Aorta (tissue), 5 donors: ENCODE measurements around the gene PSMD12. TPM values are rescaled to one million over a fixed set of nuclear protein-coding genes. Genes with fewer than 3 reads are reported as not detected.
"Not testable (repeated sequence)": the region's sequence is repeated elsewhere in the genome, so short reads cannot be mapped to it uniquely, and the experiment has no call there.

Experiments used
- ATAC-seq: fragments of 200-7000 bp; cut with Tn5 transposase; one replicate; pipeline ENCODE4 v1.9.1; 2022; ENCODE audit warnings: moderate library complexity; ENCODE audit not compliant: low FRiP score
- DNase-seq, 2 donors: peaks; one replicate each; pipeline ENCODE4 v3.0.0-alpha.2; 2020
- H3K27ac ChIP-seq, 2 donors: one replicate each; pipeline ENCODE4 v1.5.1; 2013; ENCODE audit warnings: low read length in 2 of 2, mild to moderate bottlenecking in 2 of 2, moderate library complexity in 2 of 2, control low read depth in 1 of 2, inconsistent platforms in 1 of 2, low read depth in 1 of 2
- H3K27me3 ChIP-seq, 2 donors: one replicate each; pipeline ENCODE4 v1.6.1; 2013; ENCODE audit warnings: control low read depth in 1 of 2, low read length in 1 of 2, mild to moderate bottlenecking in 1 of 2, moderate library complexity in 1 of 2; ENCODE audit not compliant: insufficient read depth in 2 of 2, control insufficient read depth in 1 of 2
- H3K36me3 ChIP-seq, 2 donors: one replicate each; pipeline ENCODE4 v1.6.1; 2013; ENCODE audit warnings: control low read depth in 1 of 2, low read length in 1 of 2, mild to moderate bottlenecking in 1 of 2; ENCODE audit not compliant: insufficient read depth in 2 of 2, control insufficient read depth in 1 of 2
- H3K4me1 ChIP-seq, 2 donors: one replicate each; pipeline ENCODE4 v1.6.1; 2013; ENCODE audit warnings: low read length in 2 of 2, control low read depth in 1 of 2, mild to moderate bottlenecking in 1 of 2, moderate library complexity in 1 of 2; ENCODE audit not compliant: insufficient read depth in 2 of 2, control insufficient read depth in 1 of 2
- H3K4me3 ChIP-seq, 2 donors: one replicate each; pipeline ENCODE4 v1.5.1; 2013; ENCODE audit warnings: low read length in 2 of 2, control low read depth in 1 of 2, mild to moderate bottlenecking in 1 of 2
- H3K9me3 ChIP-seq: one replicate; pipeline ENCODE4 v1.6.1; 2013; ENCODE audit warnings: mild to moderate bottlenecking, low read length; ENCODE audit not compliant: control insufficient read depth
- WGBS, 2 donors: extraction: QIAGEN DNeasy Blood & Tissue Kit; methylation state at CpG; one replicate each; pipeline ENCODE4 v1.1.7; 2013; 5-methylcytosine and 5-hydroxymethylcytosine counted together
- intact Hi-C, 2 donors: fragments of 100-400 bp; cut with DNase I; formaldehyde crosslinking; loops; one replicate each; pipeline versions ENCODE4 v1.14.2 to v1.15.0; 2022
- polyA plus RNA-seq, 2 donors: library from polyadenylated mRNA; stranded (reverse); fragments of 200-250 nt; gene quantifications; one replicate each; pipeline ENCODE4 v1.2.3, GENCODE V29; 2013
- total RNA-seq, 2 donors: library from RNA; stranded (reverse); fragmentation: NEBNext Ultra II Directional; extraction: Animal tissue kit (Norgen Biotek cat#: 25700); gene quantifications; one replicate each; pipeline ENCODE4 v1.2.1, GENCODE V29; 2021
- donor health status: healthy with polysubstance abuse.
- donor health status: Bipolar disorder and iron deficiency.
- donor health status: DM: no; HTN: no; CAD: no.
- donor health status: DM: no; HTN: no; CAD: no.
- donor health status: DM: yes; HTN: yes; CAD: no.

Gene PSMD12
- total and polyA plus RNA-seq, 4 donors, result 15.6 to 46.8 (median 30.8) TPM

GRCh38 chr17:67408455-67408830 lies 42.1 kb upstream of the PSMD12 start:
- DNase-seq, H3K27ac ChIP-seq, ATAC-seq, H3K9me3 ChIP-seq, H3K36me3 ChIP-seq, H3K4me3 ChIP-seq, intact Hi-C loops, H3K27me3 ChIP-seq, H3K4me1 ChIP-seq: not testable (repeated sequence)
- 60 to 65% methylated on average over 3 of the region's 3 CpGs for WGBS, 2 donors

GRCh38 chr17:67403483-67403882 lies 37.1 kb upstream of the PSMD12 start:
- ATAC-seq, result no peak
- H3K27ac ChIP-seq, result no peak overlapping the region

GRCh38 chr17:67403065-67403464 lies 36.7 kb upstream of the PSMD12 start:
- Histone ChIP-seq H3K27me3 (no peaks in the 10 kb centered on the region), H3K4me3 (no peak overlapping the region), H3K9me3 (peaks cover 1% of the 10 kb centered on the region), H3K36me3 (no peaks in the 10 kb centered on the region), H3K4me1 (peaks cover 2 to 5% of the 10 kb centered on the region in 2 donors), H3K27ac (no peak overlapping the region)
- DNase-seq (no peak), ATAC-seq (no peak)
- 93 to 97% methylated on average over 2 of the region's 2 CpGs for WGBS, 2 donors
- intact Hi-C loops, result no loop called here

More at GRCh38 chr17:67403483-67403882, 37.1 kb upstream of the PSMD12 start:
- Histone ChIP-seq H3K4me3 (no peak overlapping the region), H3K4me1 (peaks cover 2 to 5% of the 10 kb centered on the region in 2 donors), H3K27me3 (no peaks in the 10 kb centered on the region), H3K9me3 (no peaks in the 10 kb centered on the region), H3K36me3 (no peaks in the 10 kb centered on the region)
- no peak for DNase-seq
- intact Hi-C loops, result no loop called here
- 92 to 94% methylated on average over 6 of the region's 6 CpGs for WGBS, 2 donors

- Histone ChIP-seq H3K27me3 (no peaks in the 10 kb centered on the region), H3K4me3 (no peak overlapping the region), H3K4me1 (peaks cover 2 to 5% of the 10 kb centered on the region in 2 donors), H3K36me3 (no peaks in the 10 kb centered on the region), H3K27ac (no peak overlapping the region), H3K9me3 (peaks cover 1% of the 10 kb centered on the region)
- 95 to 96% methylated on average over 16 of the region's 16 CpGs for WGBS, 2 donors
- DNase-seq, result no peak
- intact Hi-C loops, result no loop called here
- no peak for ATAC-seq
Measured at GRCh38 chr17:67401598-67402504, 35.5 kb upstream of the PSMD12 start.

GRCh38 chr17:67401106-67401505 lies 34.7 kb upstream of the PSMD12 start:
- no peak for DNase-seq
- H3K9me3 ChIP-seq, result peaks cover 1% of the 10 kb centered on the region
- H3K36me3 ChIP-seq, result no peaks in the 10 kb centered on the region
- H3K4me1 ChIP-seq, result peaks cover 2 to 5% of the 10 kb centered on the region in 2 donors
- no peak overlapping the region for H3K4me3 ChIP-seq
- 92 to 94% methylated on average over 9 of the region's 9 CpGs for WGBS, 2 donors
- no peak overlapping the region for H3K27ac ChIP-seq
- no peaks in the 10 kb centered on the region for H3K27me3 ChIP-seq
- ATAC-seq, result no peak
- intact Hi-C loops, result no loop called here

GRCh38 chr17:67400193-67400592 lies 33.8 kb upstream of the PSMD12 start:
- Histone ChIP-seq H3K4me1 (peaks cover 2 to 5% of the 10 kb centered on the region in 2 donors), H3K9me3 (peaks cover 1% of the 10 kb centered on the region), H3K36me3 (no peaks in the 10 kb centered on the region), H3K27ac (no peak overlapping the region), H3K27me3 (no peaks in the 10 kb centered on the region), H3K4me3 (no peak overlapping the region)
- WGBS, 2 donors, result 26% methylated on average over 6 of the region's 6 CpGs
- ATAC-seq, result no peak
- DNase-seq, result no peak
- intact Hi-C loops, result no loop called here

GRCh38 chr17:67399676-67400075 lies 33.3 kb upstream of the PSMD12 start:
- intact Hi-C loops, result no loop called here
- Histone ChIP-seq H3K9me3 (peaks cover 1% of the 10 kb centered on the region), H3K27me3 (no peaks in the 10 kb centered on the region), H3K27ac (no peak overlapping the region), H3K4me1 (peaks cover 2 to 5% of the 10 kb centered on the region in 2 donors), H3K36me3 (no peaks in the 10 kb centered on the region), H3K4me3 (no peak overlapping the region)
- DNase-seq, result no peak
- ATAC-seq, result no peak
- WGBS, 2 donors, result 97 to 98% methylated on average over 3 of the region's 3 CpGs

GRCh38 chr17:67393809-67394397 lies 27.5 kb upstream of the PSMD12 start:
- intact Hi-C loops, result no loop called here
- Histone ChIP-seq H3K4me1 (no peaks in the 10 kb centered on the region), H3K27ac (no peak overlapping the region), H3K36me3 (no peaks in the 10 kb centered on the region), H3K27me3 (no peaks in the 10 kb centered on the region), H3K4me3 (no peak overlapping the region), H3K9me3 (peaks cover 1% of the 10 kb centered on the region)
- ATAC-seq (no peak), DNase-seq (no peak)
- WGBS, 2 donors, result 97 to 98% methylated on average over 9 of the region's 9 CpGs

- no peaks in the 10 kb centered on the region for H3K36me3 ChIP-seq
- no peak overlapping the region for H3K4me3 ChIP-seq
- no peak for DNase-seq
- WGBS, 2 donors, result 97 to 99% methylated on average over 6 of the region's 6 CpGs
- H3K9me3 ChIP-seq, result no peaks in the 10 kb centered on the region
- no peaks in the 10 kb centered on the region for H3K4me1 ChIP-seq
- H3K27me3 ChIP-seq, result no peaks in the 10 kb centered on the region
- intact Hi-C loops, result no loop called here
- no peak for ATAC-seq
- H3K27ac ChIP-seq, result no peak overlapping the region
Measured at GRCh38 chr17:67392111-67392510, 25.7 kb upstream of the PSMD12 start.
